WTC11 (cell line): ENCODE data around the gene CREBBP.

ENCODE experiments used
- TF ChIP-seq, protein P1 (sequence below): fragments of 200-600 bp; IDR thresholded peaks from 2 replicates; pipeline ENCODE4 v1.8.0; 2022; ENCODE audit warnings: antibody characterized with exemption
- TF ChIP-seq, protein P2 (sequence below): sonication (generic); formaldehyde crosslinking; IDR thresholded peaks from 2 replicates; pipeline ENCODE4 v1.8.1; 2023; ENCODE audit warnings: mild to moderate bottlenecking, missing genetic modification reagents, borderline replicate concordance
- TF ChIP-seq, protein P3 (sequence below): sonication (generic); formaldehyde crosslinking; IDR thresholded peaks from 2 replicates; pipeline ENCODE4 v1.8.0; 2022; ENCODE audit warnings: missing genetic modification reagents

DNA sequence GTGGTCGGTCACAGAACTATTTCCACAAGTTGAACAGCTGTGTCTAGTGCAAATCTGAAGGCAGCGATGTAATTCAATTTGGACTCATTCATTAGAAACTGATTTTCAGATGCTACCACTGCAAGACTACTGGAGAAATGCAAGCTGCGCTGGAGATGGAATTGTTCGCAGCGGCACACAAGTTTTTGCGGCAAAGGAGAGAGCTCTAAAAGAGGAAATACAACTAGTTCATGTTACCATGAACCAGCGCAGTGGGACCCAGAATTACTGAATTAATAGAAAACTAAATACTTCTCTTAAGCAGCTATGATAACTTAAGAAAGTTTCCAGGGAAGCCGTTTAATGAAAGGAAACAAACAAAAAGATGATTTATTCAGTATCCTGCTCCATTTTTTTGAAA lies 1.9 kb downstream of the CREBBP start:
- TF ChIP-seq, protein P1, sequence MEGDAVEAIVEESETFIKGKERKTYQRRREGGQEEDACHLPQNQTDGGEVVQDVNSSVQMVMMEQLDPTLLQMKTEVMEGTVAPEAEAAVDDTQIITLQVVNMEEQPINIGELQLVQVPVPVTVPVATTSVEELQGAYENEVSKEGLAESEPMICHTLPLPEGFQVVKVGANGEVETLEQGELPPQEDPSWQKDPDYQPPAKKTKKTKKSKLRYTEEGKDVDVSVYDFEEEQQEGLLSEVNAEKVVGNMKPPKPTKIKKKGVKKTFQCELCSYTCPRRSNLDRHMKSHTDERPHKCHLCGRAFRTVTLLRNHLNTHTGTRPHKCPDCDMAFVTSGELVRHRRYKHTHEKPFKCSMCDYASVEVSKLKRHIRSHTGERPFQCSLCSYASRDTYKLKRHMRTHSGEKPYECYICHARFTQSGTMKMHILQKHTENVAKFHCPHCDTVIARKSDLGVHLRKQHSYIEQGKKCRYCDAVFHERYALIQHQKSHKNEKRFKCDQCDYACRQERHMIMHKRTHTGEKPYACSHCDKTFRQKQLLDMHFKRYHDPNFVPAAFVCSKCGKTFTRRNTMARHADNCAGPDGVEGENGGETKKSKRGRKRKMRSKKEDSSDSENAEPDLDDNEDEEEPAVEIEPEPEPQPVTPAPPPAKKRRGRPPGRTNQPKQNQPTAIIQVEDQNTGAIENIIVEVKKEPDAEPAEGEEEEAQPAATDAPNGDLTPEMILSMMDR, result no peak
- TF ChIP-seq, protein P2, sequence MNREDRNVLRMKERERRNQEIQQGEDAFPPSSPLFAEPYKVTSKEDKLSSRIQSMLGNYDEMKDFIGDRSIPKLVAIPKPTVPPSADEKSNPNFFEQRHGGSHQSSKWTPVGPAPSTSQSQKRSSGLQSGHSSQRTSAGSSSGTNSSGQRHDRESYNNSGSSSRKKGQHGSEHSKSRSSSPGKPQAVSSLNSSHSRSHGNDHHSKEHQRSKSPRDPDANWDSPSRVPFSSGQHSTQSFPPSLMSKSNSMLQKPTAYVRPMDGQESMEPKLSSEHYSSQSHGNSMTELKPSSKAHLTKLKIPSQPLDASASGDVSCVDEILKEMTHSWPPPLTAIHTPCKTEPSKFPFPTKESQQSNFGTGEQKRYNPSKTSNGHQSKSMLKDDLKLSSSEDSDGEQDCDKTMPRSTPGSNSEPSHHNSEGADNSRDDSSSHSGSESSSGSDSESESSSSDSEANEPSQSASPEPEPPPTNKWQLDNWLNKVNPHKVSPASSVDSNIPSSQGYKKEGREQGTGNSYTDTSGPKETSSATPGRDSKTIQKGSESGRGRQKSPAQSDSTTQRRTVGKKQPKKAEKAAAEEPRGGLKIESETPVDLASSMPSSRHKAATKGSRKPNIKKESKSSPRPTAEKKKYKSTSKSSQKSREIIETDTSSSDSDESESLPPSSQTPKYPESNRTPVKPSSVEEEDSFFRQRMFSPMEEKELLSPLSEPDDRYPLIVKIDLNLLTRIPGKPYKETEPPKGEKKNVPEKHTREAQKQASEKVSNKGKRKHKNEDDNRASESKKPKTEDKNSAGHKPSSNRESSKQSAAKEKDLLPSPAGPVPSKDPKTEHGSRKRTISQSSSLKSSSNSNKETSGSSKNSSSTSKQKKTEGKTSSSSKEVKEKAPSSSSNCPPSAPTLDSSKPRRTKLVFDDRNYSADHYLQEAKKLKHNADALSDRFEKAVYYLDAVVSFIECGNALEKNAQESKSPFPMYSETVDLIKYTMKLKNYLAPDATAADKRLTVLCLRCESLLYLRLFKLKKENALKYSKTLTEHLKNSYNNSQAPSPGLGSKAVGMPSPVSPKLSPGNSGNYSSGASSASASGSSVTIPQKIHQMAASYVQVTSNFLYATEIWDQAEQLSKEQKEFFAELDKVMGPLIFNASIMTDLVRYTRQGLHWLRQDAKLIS (CRISPR knock-in tag), result no peak
- TF ChIP-seq, protein P3, sequence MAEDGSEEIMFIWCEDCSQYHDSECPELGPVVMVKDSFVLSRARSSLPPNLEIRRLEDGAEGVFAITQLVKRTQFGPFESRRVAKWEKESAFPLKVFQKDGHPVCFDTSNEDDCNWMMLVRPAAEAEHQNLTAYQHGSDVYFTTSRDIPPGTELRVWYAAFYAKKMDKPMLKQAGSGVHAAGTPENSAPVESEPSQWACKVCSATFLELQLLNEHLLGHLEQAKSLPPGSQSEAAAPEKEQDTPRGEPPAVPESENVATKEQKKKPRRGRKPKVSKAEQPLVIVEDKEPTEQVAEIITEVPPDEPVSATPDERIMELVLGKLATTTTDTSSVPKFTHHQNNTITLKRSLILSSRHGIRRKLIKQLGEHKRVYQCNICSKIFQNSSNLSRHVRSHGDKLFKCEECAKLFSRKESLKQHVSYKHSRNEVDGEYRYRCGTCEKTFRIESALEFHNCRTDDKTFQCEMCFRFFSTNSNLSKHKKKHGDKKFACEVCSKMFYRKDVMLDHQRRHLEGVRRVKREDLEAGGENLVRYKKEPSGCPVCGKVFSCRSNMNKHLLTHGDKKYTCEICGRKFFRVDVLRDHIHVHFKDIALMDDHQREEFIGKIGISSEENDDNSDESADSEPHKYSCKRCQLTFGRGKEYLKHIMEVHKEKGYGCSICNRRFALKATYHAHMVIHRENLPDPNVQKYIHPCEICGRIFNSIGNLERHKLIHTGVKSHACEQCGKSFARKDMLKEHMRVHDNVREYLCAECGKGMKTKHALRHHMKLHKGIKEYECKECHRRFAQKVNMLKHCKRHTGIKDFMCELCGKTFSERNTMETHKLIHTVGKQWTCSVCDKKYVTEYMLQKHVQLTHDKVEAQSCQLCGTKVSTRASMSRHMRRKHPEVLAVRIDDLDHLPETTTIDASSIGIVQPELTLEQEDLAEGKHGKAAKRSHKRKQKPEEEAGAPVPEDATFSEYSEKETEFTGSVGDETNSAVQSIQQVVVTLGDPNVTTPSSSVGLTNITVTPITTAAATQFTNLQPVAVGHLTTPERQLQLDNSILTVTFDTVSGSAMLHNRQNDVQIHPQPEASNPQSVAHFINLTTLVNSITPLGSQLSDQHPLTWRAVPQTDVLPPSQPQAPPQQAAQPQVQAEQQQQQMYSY, result no peak
